ENCODE results near the gene AMER3.

AMER3 gene

GRCh38 chr2:130749641-130750040 lies 5.7 kb upstream of the AMER3 start:
- DNase-seq (ENCODE audit: low read depth, low spot score), result no peak

GRCh38 chr2:130754811-130755210 lies 529 bp upstream of the AMER3 start:
- no peak for DNase-seq (ENCODE audit: low read depth, low spot score)

GRCh38 chr2:130756053-130756873 lies 923 bp downstream of the AMER3 start:
- DNase-seq (ENCODE audit: low read depth, low spot score), result no peak

GRCh38 chr2:130756874-130757668 lies 1.7 kb downstream of the AMER3 start:
- DNase-seq (ENCODE audit: low read depth, low spot score), result no peak

GRCh38 chr2:130759906-130760753 lies 4.8 kb downstream of the AMER3 start:
- DNase-seq (ENCODE audit: low read depth, low spot score), result no peak

GRCh38 chr2:130760754-130761751 lies 5.7 kb downstream of the AMER3 start:
- no peak for DNase-seq (ENCODE audit: low read depth, low spot score)

- DNase-seq (ENCODE audit: low read depth, low spot score), result no peak
These were observed 6.9 kb downstream of the AMER3 start for GRCh38 chr2:130762031-130762909.

- no peak for DNase-seq (ENCODE audit: low read depth, low spot score)
These were observed 7.6 kb downstream of the AMER3 start for GRCh38 chr2:130762910-130763385.

- DNase-seq (ENCODE audit: low read depth, low spot score), result no peak
These were observed 8.1 kb downstream of the AMER3 start for GRCh38 chr2:130763405-130763804.

- DNase-seq (ENCODE audit: low read depth, low spot score), result no peak
These were observed 8.9 kb downstream of the AMER3 start for GRCh38 chr2:130764035-130764820.

GRCh38 chr2:130764821-130765115 lies 9.4 kb downstream of the AMER3 start:
- DNase-seq (ENCODE audit: low read depth, low spot score), result no peak

GRCh38 chr2:130765464-130765863 lies 10.1 kb downstream of the AMER3 start:
- no peak for DNase-seq (ENCODE audit: low read depth, low spot score)

- no peak for DNase-seq (ENCODE audit: low read depth, low spot score)
These were observed 10.7 kb downstream of the AMER3 start for GRCh38 chr2:130766037-130766436.

GRCh38 chr2:130766711-130767407 lies 11.5 kb downstream of the AMER3 start:
- no peak for DNase-seq (ENCODE audit: low read depth, low spot score)

- no peak for DNase-seq (ENCODE audit: low read depth, low spot score)
These were observed 12.1 kb downstream of the AMER3 start for GRCh38 chr2:130767408-130767775.

GRCh38 chr2:130768191-130768855 lies 13.0 kb downstream of the AMER3 start:
- DNase-seq (ENCODE audit: low read depth, low spot score), result no peak

- DNase-seq (ENCODE audit: low read depth, low spot score), result no peak
These were observed 14.1 kb downstream of the AMER3 start for GRCh38 chr2:130769343-130769907.

- DNase-seq (ENCODE audit: low read depth, low spot score), result no peak
These were observed 21.2 kb downstream of the AMER3 start for GRCh38 chr2:130776550-130776949.

Measured in activated CD4-positive, CD25-positive, alpha-beta regulatory T cell treated with anti-CD3 and anti-CD28 coated beads, Interleukin-2, amount 50 U/mL, for 16 hours (primary cell).